ENCODE results near the gene CNTNAP2. TPM values are rescaled to one million over a fixed set of nuclear protein-coding genes. Genes with fewer than 3 reads are reported as not detected.

The CNTNAP2 gene
- total RNA-seq, 4 donors from 2014 or later = 0.42 to 0.71 TPM; not detected in 2

DNA sequence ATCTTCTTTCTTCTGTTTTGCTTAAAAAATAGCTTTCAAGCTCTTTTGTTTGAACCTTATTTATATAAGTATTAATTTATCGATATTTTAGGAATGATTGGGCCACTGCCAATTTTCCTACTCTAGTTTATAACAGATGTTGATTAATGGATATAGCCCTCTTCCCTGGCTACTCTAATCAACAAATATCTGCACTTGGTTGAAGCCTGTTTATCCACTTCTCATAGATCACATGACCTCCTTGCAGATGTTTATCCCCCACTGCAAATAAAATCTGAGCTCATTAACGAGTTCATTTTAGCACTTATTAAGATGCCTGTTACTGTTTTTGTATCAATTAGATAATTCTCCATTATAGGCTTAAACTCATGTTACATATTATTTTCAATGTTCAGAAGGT is 715.3 kb downstream of the CNTNAP2 start:
- intact Hi-C loops (cut with DNase I; ENCODE audit: low total_unique reads) = no loop called here
- WGBS, 2 donors = 72 to 76% methylated on average over 2 of the region's 2 CpGs
- TF ChIP-seq, protein P1, sequence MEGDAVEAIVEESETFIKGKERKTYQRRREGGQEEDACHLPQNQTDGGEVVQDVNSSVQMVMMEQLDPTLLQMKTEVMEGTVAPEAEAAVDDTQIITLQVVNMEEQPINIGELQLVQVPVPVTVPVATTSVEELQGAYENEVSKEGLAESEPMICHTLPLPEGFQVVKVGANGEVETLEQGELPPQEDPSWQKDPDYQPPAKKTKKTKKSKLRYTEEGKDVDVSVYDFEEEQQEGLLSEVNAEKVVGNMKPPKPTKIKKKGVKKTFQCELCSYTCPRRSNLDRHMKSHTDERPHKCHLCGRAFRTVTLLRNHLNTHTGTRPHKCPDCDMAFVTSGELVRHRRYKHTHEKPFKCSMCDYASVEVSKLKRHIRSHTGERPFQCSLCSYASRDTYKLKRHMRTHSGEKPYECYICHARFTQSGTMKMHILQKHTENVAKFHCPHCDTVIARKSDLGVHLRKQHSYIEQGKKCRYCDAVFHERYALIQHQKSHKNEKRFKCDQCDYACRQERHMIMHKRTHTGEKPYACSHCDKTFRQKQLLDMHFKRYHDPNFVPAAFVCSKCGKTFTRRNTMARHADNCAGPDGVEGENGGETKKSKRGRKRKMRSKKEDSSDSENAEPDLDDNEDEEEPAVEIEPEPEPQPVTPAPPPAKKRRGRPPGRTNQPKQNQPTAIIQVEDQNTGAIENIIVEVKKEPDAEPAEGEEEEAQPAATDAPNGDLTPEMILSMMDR (IDR thresholded peaks at IDR 0.05) = no peak
- no peak for TF ChIP-seq POLR2A (IDR thresholded peaks at IDR 0.05)
- DNase-seq (ENCODE audit: low spot score in 2 of 2) = no peak
- H3K4me3 ChIP-seq (ENCODE audit: low read depth, poor library complexity, severe bottlenecking) = no peak overlapping the region

DNA sequence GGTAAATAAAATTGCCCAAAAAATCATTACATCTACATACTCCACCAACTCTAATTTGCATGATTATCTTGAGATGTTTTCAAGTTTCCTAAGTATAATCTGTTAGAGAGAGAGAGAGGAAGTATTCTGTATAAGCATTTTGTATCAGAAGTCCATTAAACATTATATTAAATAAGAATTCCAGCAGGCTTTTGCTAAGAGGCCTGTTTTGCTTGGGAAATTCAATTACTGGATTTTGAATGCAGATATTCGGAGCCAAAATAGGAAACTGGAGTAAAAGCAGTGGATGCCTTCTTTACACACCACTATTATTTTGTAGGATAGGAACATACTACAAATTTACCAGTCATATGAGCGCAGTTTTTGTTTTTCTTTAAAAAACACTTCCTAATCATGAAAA is 727.8 kb downstream of the CNTNAP2 start:
- 86 to 92% methylated on average over 2 of the region's 2 CpGs for WGBS, 2 donors
- no peak for DNase-seq (ENCODE audit: low spot score in 2 of 2)
- TF ChIP-seq POLR2A (IDR thresholded peaks at IDR 0.05) = no peak
- TF ChIP-seq, protein P1 (IDR thresholded peaks at IDR 0.05) = no peak
- intact Hi-C loops (cut with DNase I; ENCODE audit: low total_unique reads) = no loop called here
- no peak overlapping the region for H3K4me3 ChIP-seq (ENCODE audit: low read depth, poor library complexity, severe bottlenecking)

DNA sequence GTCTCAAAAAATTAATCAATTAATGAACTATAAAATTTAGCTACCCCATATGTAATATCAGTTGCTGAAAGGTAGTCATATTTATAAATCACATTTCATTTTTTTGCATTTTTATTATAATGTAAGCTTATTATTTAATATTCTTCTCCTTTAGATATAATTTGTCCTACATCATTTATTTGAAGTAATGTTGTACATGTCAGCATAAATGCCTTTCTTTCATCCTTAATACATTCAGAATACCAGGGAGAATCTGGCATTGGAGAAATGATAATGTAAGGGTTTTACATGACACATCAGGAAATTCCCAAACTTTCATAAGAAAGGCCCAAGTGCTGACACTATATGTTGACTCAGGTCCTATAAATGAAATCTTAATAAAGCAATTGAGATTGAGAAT is 742.1 kb downstream of the CNTNAP2 start:
- no peak overlapping the region for H3K4me3 ChIP-seq (ENCODE audit: low read depth, poor library complexity, severe bottlenecking)
- no peak for DNase-seq (ENCODE audit: low spot score in 2 of 2)
- TF ChIP-seq, protein P1 (IDR thresholded peaks at IDR 0.05) = no peak
- no peak for TF ChIP-seq POLR2A (IDR thresholded peaks at IDR 0.05)
- intact Hi-C loops (cut with DNase I; ENCODE audit: low total_unique reads) = no loop called here

DNA sequence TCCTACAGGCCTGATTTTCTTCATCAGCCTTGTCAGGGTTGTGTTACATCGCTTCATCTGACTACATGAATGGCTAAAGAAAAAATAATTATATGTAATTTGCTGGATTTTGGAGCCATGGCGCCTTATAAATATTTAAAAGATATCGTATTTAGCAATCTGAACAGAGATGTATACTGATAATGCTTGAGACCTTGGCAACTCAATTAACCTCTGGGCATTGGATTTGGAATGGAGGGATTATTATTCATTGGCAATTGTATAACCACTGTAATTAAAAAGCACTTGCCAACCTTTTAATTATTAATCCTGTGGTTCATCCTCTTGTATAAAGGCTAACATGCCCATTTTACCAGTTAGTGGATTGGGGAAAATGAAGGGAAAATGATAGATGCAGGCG is 745.1 kb downstream of the CNTNAP2 start:
- TF ChIP-seq, protein P1 (IDR thresholded peaks at IDR 0.05) = no peak
- no peak for TF ChIP-seq POLR2A (IDR thresholded peaks at IDR 0.05)
- intact Hi-C loops (cut with DNase I; ENCODE audit: low total_unique reads) = no loop called here
- WGBS, 2 donors = 69 to 74% methylated on average over 4 of the region's 4 CpGs
- DNase-seq (ENCODE audit: low spot score in 2 of 2) = no peak
- no peak overlapping the region for H3K4me3 ChIP-seq (ENCODE audit: low read depth, poor library complexity, severe bottlenecking)

DNA sequence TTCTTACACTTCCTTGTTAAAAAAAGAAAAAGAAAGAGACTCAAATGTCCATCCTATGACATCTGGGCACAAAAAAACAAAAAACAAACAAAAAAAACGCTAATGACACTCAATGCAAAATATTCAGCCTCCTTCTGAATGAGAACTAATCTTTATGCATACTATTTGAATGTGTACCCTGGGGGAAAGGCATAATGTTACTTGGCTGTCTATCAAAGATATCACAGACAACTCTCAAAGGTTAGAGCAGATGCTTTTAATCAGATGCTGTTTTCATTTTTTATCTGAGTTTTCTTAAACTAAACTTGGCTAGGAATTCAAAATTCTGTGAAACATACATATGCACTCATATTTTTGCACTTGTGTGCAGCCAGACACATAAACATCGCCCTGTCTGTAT is 745.8 kb downstream of the CNTNAP2 start:
- no peak overlapping the region for H3K4me3 ChIP-seq (ENCODE audit: low read depth, poor library complexity, severe bottlenecking)
- intact Hi-C loops (cut with DNase I; ENCODE audit: low total_unique reads) = no loop called here
- DNase-seq (ENCODE audit: low spot score in 2 of 2) = no peak
- TF ChIP-seq, protein P1 (IDR thresholded peaks at IDR 0.05) = no peak
- no peak for TF ChIP-seq POLR2A (IDR thresholded peaks at IDR 0.05)
- 25 to 33% methylated on average over 2 of the region's 2 CpGs for WGBS, 2 donors

DNA sequence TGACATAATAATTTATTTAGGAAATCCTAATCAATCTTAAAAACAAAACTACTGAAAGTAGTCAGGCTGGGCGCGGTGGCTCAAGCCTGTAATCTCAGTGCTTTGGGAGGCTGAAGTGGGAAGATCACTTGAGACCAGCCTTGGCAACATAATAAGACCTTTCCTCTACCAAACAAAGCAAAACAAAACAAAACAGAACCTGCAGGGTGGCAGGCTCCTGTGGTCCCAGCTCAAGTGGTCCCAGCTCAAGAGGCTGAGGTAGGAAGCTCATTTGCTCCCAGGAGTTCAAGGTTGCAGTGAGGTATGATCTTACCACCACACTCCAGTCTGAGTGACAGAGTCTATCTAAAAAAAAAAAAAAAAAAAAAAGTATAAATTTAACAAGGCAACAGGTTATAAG is 748.0 kb downstream of the CNTNAP2 start:
- H3K4me3 ChIP-seq (ENCODE audit: low read depth, poor library complexity, severe bottlenecking) = no peak overlapping the region
- no peak for DNase-seq (ENCODE audit: low spot score in 2 of 2)
- WGBS, 2 donors = 88 to 95% methylated on average over 2 of the region's 2 CpGs
- TF ChIP-seq POLR2A (IDR thresholded peaks at IDR 0.05) = no peak
- TF ChIP-seq, protein P1 (IDR thresholded peaks at IDR 0.05) = no peak
- intact Hi-C loops (cut with DNase I; ENCODE audit: low total_unique reads) = no loop called here

All from lower leg skin (tissue), 4 donors.